NCI-H2196 treated with DMSO at 0.1 percent for 48 hours (cell line): ENCODE results near the gene NUDT12.

Source experiments
- DNase-seq: peaks from one replicate; lab custom pipeline; 2025; ENCODE audit not compliant: unreplicated experiment; lab: John Stamatoyannopoulos, UW

Gene NUDT12

DNA sequence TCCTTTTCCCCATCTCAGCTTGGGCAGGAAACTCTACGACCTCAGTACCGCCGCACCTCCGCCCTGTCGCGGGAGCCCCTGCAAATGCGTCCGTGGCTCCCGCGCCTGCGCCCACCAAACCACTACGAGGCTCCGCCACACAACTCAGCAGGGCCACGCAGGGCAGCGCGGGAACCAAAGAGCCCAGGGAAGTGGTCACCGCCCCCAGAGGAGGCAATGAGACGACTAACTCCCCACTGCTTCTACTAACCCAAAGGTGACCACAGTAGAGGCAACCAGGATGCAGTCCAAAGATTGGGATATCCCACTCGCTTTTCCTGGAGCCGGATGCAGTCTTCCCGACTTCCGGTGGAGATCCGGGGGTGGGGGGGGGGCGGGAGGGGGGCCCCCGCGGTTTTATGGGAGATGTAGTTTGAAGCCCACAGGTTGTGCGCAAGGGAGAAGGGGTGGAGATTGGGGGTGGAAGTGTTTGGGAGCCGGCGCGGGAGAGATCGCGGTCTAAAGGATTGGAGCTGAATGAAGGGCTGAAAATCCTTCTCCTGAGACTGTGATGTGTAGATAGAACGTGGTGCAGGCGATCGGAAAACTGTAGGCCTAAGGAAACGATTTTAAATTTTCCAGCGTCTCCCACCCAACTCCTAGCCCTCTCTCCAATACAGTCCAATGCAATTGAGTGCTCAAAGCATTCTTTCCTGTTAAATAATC, at the start of gene NUDT12:
TSS of gene NUDT12 (minus strand) at position 337 of the 705 bp plus-strand sequence. CDS start 2,541 bp downstream, outside the sequence.
- peak; percentile 80 for DNase-seq

DNA sequence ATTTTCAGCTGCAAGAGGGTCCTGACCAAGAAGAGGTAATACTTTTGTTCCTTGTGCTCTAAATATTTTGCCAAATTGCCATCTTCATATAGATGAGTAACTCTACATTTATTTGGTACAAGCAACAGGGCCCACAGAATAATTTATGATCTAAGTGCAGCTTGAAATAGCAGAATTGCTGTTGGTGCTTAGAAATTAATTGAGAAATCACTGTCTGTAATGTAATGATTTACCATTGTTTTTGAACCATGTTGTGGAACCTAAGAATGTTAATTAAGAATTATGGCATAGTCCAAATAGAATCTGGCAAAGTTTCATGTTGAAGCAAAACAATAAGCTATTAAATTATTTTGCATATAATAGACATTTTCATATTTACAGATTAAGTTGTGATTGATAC, 44.8 kb upstream of the NUDT12 start:
- no peak for DNase-seq

DNA sequence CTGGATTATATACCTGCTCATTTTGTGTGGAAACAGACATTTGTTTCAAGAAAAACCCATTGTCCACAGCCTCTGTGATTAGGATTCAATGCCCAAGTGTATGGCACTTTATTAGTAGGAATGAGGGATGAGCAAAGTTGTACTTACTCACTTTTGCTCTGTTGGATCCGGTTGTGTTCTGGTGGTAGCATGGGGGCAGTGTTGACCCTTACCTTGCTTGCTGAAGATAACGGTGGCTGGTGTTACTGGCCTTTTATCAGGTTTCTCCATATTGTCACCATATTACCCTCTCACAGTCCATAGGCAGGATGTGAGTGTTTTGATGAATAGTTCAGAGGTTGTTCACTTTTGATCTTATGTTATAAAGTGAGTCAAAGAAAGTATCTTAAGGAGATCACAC, 42.7 kb upstream of the NUDT12 start:
- DNase-seq, result no peak

DNA sequence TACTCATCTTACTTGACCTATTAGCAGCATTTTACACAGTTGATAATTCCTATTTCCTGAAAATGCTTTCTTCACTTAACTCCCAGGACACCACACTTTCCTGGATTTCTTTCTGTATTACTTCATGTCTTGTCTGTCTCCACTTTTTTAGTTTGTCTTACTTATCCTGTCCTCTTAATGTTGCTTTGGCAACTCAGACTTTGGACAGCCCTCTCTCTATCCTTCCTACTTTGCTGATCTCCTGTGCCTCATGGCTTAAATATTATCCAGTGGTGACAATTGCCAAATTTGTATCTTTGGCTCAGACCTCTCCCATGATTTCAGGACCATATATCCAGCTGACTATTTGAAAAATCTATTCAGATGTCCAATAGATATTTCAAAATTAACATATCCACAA, 39.8 kb upstream of the NUDT12 start:
- DNase-seq, result no peak

DNA sequence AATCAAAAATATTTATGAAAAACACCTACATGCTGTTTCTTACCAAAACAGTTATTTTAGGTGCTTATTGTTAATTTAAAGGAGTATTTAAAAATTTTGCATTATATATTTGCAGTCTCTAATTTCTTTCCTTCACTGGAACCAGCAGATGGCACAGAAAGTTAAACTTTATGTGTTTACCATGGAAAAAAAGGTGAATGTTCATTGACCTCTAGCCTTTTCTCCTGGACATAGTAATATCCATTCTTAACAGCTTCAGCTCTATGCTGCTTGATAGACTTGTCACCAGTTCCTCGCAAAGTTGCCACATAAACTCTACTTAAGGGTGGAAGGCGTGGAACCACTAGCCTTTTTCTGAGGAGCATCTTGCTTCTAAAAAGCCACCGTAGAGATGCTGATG, 38.7 kb upstream of the NUDT12 start:
- DNase-seq, result no peak

DNA sequence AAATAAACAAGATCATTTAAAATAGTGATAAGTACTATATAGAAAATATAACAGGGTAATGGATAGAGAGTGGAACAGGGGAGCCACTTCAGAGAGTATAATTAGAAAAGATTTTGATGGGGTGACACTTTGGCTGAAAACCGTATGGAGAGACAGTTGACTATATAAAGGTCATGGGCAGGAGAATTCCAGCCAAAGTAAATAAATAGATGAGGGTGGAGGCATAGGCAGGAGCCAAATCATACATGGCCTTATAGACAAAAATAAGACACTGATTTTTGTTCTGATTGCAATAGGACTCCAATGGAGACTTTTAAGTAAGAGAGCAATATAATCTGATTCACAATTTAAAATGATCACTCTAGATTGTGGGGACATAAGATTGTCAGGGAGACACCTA, 37.5 kb upstream of the NUDT12 start:
- DNase-seq, result no peak

DNA sequence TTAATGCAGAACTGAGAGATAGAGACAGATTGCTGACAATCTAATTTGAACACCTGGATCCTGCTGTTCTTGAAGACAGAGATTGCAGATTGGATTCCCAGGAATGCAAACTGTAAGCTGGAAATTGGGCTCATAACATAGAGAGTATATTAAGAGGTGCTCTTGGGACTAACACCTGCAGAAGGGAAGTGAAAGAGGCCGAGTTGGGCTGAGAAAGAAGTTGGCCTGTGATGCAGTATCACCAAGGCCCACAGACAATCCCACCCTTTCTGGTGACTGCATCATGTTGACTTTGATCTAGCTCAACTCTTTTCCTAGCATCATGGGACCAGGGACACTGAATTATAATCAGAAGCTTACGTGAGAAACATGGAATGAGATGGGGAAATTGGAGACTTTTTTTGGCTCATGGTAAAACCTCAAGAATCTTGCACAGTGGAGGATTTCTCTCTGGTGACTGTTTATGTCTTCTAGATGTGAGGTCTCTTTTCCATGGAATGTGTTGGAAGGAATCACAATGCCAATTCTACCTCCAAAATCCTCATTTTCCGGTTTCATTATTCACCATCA, 36.5 kb upstream of the NUDT12 start:
- DNase-seq, result no peak

DNA sequence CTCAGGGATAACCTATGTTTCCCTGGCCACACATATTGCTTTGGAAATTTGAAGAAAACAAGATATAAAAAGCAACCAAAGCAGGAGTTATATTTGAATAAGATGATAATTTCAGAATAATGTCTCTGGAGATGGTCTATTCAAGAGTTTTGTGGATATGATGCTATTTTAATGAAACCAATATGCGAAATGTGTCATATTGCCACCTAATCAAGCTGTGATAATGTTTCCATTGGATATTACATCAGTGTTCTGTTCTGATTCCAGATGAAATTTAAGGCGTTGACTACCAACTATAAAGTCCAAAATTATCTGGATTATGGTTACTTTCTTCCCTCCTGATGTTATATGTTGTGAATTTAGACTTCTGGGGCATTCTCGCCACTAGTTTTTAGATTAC, 27.6 kb upstream of the NUDT12 start:
- no peak for DNase-seq

DNA sequence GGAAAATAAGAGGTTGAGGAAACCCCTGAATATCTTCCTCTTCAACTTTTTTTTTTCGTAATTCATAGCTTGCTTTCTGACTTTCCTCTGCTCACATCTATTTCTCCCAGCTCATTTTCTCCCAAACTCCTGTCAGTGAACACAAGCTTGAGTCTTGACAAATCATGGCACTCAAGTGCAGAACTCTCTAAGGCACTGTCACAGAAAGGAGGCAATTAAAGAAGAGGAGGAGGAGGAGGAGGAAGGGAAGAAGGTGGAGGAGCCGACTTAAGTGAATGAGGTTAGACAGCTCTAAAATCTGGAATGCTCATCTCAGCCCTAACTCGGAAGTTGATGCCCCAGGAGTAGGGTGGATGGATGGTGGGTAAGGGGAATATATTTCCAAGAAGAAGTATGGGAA, 27.2 kb upstream of the NUDT12 start:
- no peak for DNase-seq

DNA sequence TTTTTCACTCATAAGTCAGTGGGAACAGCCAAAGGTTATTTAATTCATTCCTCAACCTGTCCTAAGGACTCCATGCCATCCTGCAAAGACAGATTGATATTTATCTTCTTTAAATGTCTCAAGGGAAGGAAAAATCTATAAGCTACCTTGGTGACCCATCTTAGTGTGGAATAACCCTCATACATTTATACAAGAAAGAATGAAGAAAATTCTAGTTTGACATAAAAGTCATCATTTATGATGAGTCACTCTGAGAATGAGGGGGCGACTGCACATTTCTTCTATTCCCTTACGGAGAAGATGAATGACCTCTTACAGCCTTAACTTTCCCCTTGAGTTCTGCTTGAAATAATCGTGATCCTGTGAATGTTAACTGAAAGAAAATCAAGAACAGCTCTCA, 26.8 kb upstream of the NUDT12 start:
- no peak for DNase-seq

DNA sequence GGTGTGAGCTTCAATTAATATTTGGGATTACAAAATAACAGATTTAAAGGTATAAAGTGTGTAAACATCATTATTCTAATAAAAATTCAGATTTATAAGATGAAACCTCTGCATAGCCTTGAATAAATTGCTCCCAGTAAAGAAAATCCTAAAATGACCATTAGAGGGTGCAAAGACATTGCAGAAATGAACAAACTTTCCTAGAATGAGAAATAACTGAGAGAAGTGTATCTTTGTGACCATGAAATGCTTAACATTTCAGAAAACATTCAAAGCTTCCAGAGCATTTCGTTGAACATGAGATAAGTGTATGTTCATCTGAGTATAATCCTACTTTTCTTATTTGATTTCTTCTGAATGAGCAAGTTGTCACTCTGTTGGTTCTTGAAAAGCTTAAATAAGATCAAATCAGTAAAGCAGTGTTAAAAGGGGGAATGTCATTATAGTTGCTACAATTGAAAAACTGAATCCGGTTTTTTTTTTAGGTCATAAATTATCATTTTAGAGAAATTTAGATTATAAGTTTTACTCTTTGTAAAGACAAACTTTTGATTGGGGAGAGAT, 24.7 kb upstream of the NUDT12 start:
- DNase-seq, result no peak

DNA sequence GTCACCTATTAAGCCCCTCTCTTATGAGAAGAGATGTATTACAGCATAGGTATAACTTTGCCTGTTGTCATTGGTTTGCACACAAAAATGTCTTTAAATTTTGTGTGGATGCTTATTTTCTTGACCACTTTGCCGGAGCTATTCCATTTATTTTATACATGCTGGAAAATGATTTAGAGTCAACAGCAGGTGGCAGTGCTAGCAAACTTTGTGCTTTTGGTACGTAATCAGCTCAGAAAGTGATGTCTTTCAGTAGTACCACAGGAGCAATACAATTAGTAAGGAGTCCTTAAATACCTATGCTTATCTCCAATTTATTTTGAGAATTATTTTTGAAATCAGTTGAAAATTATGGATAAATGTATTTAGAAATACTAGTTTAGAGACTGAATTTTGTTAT, 19.8 kb upstream of the NUDT12 start:
- DNase-seq, result peak; percentile 12

DNA sequence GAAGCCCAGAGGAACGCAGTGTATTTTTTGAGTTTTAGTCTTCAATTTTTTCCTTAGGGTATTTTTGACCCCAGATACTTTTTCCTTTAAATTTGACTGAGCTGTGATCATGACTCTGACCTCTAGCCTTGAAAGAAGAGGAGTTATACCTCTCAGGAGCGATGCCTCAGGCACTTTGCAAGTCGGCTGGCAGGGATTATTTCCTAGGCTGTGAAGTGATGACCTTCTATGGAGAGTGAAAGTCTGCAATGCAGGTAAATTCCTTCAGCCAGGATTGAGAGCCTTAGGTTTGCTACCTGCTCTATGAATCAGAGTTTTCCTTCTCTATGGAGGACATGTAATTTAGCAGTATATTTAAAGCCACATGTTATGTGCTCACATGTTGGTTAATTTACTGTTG, 10.8 kb upstream of the NUDT12 start:
- no peak for DNase-seq

DNA sequence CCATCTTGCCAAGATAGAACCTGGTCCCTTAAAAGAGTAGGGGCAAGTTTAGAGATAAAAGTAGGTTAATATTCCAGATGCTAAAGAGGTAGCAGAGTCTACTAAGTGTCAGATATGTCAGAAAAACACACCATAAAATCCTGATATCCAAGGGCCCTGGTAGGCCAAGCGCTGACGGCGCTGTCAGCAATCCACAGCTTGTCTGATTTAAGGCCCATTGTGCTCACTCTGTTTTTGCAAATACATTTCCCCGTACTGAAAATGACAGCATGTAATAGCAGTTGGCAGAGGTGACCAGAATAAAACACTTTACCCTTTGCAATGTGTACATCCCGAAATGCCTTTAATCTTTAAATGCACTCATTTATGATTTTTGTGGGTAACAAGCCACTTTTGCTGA, 9.9 kb upstream of the NUDT12 start:
- no peak for DNase-seq

DNA sequence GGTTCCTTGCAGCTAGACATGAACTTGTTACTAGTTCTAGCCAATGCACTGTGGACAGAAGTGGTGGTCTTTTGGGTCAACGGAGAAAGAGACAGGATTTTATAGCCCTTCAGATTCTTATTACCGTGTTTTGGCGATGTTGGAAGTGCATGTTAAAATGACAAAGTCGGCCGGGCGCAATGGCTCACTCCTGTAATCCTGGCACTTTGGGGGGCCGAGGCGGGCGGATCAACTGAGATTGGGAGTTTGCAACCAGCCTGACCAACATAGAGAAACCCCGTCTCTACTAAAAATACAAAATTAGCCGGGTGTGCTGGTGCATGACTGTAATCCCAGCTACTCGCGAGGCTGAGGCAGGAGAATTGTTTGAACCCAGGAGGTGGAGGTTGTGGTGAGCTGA, 9.1 kb upstream of the NUDT12 start:
- no peak for DNase-seq

DNA sequence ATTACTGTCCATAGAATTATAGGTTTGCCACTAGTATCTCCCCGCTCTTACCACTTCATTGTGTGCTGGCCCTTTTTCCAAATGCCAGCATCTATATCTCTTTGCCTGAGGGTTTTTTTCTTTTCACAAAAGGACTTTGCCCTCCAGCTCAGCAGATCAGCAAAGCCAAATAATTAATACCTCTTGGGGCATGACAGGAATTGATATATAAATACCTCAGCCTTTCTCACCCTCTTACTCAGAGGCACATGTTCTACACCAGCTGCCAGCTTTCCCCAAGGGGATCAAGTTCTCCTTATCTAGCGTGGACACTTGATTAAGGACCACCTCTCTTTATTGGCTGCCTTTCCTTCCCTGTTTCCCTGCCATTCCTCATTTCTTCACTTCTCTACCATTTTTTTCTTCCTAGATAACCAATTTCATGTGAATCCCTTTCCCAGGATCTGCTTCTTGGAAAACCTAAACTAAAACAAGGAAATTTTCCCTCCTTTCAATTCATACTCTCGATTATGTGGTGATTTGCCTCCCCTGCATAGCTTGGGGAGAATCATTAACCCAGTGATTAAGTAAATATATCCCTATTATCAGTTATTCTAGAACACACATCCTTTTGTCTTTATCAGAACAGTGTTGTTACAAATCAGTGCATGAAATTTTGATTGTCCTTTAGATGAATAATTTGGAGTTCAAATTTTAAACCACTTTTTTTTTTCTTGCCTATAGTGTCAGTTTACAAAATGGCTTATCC, 6.9 kb upstream of the NUDT12 start:
- no peak for DNase-seq

DNA sequence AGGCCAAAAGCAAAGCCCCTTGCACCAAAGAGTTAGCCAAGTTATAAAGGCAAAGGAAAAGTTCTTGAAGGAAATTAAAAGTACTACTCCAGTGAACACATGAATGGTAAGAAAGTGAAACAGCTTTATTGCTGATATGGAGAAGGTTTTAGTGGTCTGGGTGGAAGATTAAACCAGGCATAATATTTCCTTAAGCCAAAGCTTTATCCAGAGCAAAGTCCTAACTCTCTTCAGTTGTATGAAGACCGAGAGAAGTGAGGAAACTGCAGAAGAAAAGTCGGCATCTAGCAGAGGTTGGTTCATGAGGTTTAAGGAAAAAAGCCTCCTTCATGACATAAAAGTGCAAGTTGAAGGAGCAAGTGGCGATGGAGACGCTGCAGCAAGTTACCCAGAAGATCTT, 3.1 kb upstream of the NUDT12 start:
- DNase-seq, result no peak

DNA sequence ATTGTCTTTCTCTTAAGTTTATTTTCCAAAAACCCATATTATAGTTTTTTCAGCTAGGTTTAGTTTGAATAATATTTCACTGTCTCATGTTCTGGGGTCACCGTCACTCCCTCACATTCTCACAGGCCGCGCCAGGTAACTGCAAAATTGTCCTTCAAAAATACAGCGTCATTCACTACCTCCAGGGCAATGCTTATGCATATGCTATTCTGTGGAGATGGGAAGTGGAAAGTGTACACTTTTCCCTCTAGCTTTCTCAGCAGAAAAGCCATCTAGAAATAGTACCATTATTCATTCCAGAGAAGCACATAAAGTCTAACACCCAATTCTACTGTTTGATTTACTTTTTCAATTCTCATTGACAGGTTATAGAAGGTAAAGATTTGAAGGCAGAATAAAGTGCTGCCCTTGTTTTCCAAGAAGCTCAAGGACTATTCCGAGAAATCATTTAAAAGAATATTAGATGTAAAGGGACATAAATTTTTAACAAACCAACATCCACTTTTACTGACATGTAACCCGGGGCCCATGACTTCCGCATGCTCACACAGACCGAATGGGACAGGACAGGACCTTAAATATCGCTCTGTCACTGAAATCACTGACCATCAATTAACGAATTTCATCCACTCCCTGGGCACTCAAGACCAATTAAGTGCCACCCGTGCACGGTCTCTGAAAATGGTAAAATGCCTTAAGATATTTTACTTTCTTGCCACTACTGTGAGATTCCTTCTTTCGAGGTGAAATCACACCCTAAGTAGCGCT, 720 bp downstream of the NUDT12 start:
- no peak for DNase-seq

DNA sequence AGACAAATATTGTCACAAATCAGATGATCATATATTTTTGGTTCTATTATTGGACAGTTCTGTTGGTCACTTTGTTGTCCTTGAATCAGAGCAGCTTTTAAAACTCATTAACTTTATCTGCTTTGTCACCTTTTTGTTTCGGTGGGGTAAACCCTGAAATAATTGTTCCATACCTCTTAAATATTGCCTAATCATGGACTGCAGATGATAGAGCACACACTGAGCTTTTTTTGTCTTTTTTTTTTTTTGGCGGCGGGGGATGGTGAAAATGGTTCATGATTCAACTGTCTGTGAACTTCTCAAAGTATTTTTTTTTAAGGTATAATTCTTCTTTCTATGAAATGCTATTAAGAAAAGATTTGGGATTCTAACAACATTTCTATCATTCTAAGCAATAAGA, 1.8 kb downstream of the NUDT12 start:
- DNase-seq, result no peak

DNA sequence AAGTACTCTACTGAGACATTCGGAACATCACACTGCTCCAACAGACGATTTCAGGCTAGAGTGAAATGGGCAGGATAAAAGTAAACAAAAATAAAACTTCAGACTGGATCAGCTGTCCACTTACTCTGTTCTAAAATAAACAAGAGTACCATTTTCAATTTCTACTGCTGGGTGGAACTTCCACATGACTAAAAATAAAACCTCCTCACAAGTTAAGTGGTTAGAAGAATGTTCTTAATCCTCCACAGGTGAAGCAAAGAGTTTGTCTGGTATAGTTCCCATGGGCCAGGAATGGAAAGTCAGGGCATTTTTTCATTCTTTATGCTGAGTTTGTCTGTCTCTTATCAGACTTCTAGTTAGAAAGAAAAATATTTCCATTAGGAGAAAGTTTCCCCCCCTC, 15.7 kb downstream of the NUDT12 start:
- DNase-seq, result no peak

DNA sequence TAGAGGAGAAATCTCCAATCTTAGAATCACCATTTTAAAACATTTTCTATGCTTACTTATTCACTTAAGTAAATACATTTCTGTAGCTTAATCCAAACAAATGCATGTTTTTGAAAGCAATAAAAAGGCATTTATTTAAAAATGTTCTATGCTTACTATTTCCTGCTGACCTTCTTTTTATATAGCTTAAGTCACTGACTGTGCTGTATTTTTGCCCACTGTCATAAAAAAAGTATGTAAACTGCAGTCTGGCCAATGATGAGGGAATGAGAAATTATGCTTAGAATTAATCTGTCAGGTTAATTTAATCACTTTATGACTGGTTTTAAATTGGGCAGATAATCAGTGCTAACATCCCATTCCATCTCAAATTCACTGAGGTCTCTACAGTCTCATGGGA, 20.1 kb downstream of the NUDT12 start:
- no peak for DNase-seq
